H9 (cell line): ENCODE results near the gene RNF157. TPM values are rescaled to one million over a fixed set of nuclear protein-coding genes. Genes with fewer than 3 reads are reported as not detected.
A peak's percentile ranks its signal among the peaks of the same experiment; 100 is the strongest.

ENCODE experiments used
- DNase-seq: peaks from one replicate; pipeline ENCODE4 v3.0.0-alpha.2; 2017
- H2AFZ ChIP-seq: one replicate; pipeline ENCODE4 v1.6.1; 2013; ENCODE audit warnings: mild to moderate bottlenecking, low read length, control low read depth, moderate library complexity
- H2AK5ac ChIP-seq: 2 replicates; pipeline ENCODE4 v1.6.1; 2013; ENCODE audit warnings: low read length, control low read depth, mixed read lengths; ENCODE audit not compliant: insufficient read length
- H2BK120ac ChIP-seq: one replicate; pipeline ENCODE4 v1.6.1; 2013; ENCODE audit warnings: low read depth, mild to moderate bottlenecking, low read length, control low read depth, inconsistent platforms; ENCODE audit not compliant: poor library complexity, severe bottlenecking
- H2BK12ac ChIP-seq: 2 replicates; pipeline ENCODE4 v1.6.1; 2013; ENCODE audit warnings: low read length, control low read depth, mixed read lengths, low read depth; ENCODE audit not compliant: insufficient read length
- H2BK15ac ChIP-seq: 2 replicates; pipeline ENCODE4 v1.6.1; 2013; ENCODE audit warnings: low read depth, low read length, control low read depth
- H2BK20ac ChIP-seq: one replicate; pipeline ENCODE4 v1.6.1; 2013; ENCODE audit warnings: low read depth, mild to moderate bottlenecking, low read length, control low read depth, inconsistent platforms; ENCODE audit not compliant: poor library complexity, severe bottlenecking
- H2BK5ac ChIP-seq: 2 replicates; pipeline ENCODE4 v1.6.1; 2013; ENCODE audit warnings: low read length, control low read depth, mixed read lengths; ENCODE audit not compliant: insufficient read length
- H3K14ac ChIP-seq: 2 replicates; pipeline ENCODE4 v1.6.1; 2013; ENCODE audit warnings: low read length, control low read depth; ENCODE audit not compliant: insufficient read depth
- H3K18ac ChIP-seq: 2 replicates; pipeline ENCODE4 v1.6.1; 2013; ENCODE audit warnings: low read depth, mild to moderate bottlenecking, mixed read lengths, low read length, control low read depth; ENCODE audit not compliant: insufficient read length
- H3K23ac ChIP-seq: 2 replicates; pipeline ENCODE4 v1.6.1; 2013; ENCODE audit warnings: low read length, control low read depth, mixed read lengths, low read depth; ENCODE audit not compliant: insufficient read length
- H3K23me2 ChIP-seq: 2 replicates; pipeline ENCODE4 v1.6.1; 2013; ENCODE audit warnings: low read depth, mild to moderate bottlenecking, mixed read lengths, low read length, control low read depth; ENCODE audit not compliant: insufficient read length, poor library complexity, severe bottlenecking
- H3K27ac ChIP-seq: 2 replicates; pipeline ENCODE4 v1.5.1; 2013; ENCODE audit warnings: low read length, control low read depth, mixed read lengths, low read depth; ENCODE audit not compliant: insufficient read length
- H3K27me3 ChIP-seq: 2 replicates; pipeline ENCODE4 v1.6.1; 2013; ENCODE audit warnings: low read length, control low read depth, inconsistent platforms; ENCODE audit not compliant: insufficient read depth
- H3K4ac ChIP-seq: 2 replicates; pipeline ENCODE4 v1.6.1; 2013; ENCODE audit warnings: low read depth, mild to moderate bottlenecking, control low read depth, inconsistent platforms, low read length, moderate library complexity
- H3K4me1 ChIP-seq: 2 replicates; pipeline ENCODE4 v1.6.1; 2013; ENCODE audit warnings: low read length, control low read depth, inconsistent platforms; ENCODE audit not compliant: insufficient read depth
- H3K4me2 ChIP-seq: 2 replicates; pipeline ENCODE4 v1.6.1; 2013; ENCODE audit warnings: low read length, control low read depth, mixed read lengths; ENCODE audit not compliant: insufficient read length, insufficient read depth
- H3K56ac ChIP-seq: 2 replicates; pipeline ENCODE4 v1.6.1; 2013; ENCODE audit warnings: low read depth, mild to moderate bottlenecking, mixed read lengths, low read length, control low read depth; ENCODE audit not compliant: insufficient read length
- H3K79me1 ChIP-seq: 2 replicates; pipeline ENCODE4 v1.6.1; 2013; ENCODE audit warnings: low read depth, mild to moderate bottlenecking, moderate library complexity, low read length, control low read depth, inconsistent platforms; ENCODE audit not compliant: insufficient read depth, poor library complexity, severe bottlenecking
- H3K79me2 ChIP-seq: 2 replicates; pipeline ENCODE4 v1.6.1; 2013; ENCODE audit warnings: low read length, control low read depth, inconsistent platforms; ENCODE audit not compliant: insufficient read depth
- H3K9ac ChIP-seq: 2 replicates; pipeline ENCODE4 v1.6.1; 2013; ENCODE audit warnings: low read length, control low read depth, mixed read lengths; ENCODE audit not compliant: insufficient read length; ENCODE audit errors: extremely low read depth
- H3K9me3 ChIP-seq: one replicate; pipeline ENCODE4 v1.6.1; 2013; ENCODE audit warnings: low read depth, low read length, inconsistent platforms; ENCODE audit not compliant: control insufficient read depth
- H3T11ph ChIP-seq: one replicate; pipeline ENCODE4 v1.6.1; 2013; ENCODE audit warnings: mild to moderate bottlenecking, low read length, control low read depth, inconsistent platforms
- H4K20me1 ChIP-seq: one replicate; pipeline ENCODE4 v1.6.1; 2013; ENCODE audit not compliant: control insufficient read depth, insufficient read length, insufficient read depth
- H4K5ac ChIP-seq: 2 replicates; pipeline ENCODE4 v1.6.1; 2013; ENCODE audit warnings: low read depth, mild to moderate bottlenecking, mixed read lengths, low read length, control low read depth; ENCODE audit not compliant: insufficient read length
- H4K8ac ChIP-seq: replicated peaks from 2 replicates; pipeline ENCODE4 v1.6.1; 2013; ENCODE audit warnings: low read length, control low read depth, mixed read lengths, low read depth; ENCODE audit not compliant: insufficient read length
- H4K91ac ChIP-seq: 2 replicates; pipeline ENCODE4 v1.6.1; 2013; ENCODE audit warnings: low read depth, mild to moderate bottlenecking, moderate library complexity, mixed read lengths, low read length, control low read depth; ENCODE audit not compliant: insufficient read length
- H3K27ac Mint-ChIP-seq, 3 experiments: 2 replicates in 2 of 3; 3 replicates in 1 of 3; pipeline ENCODE4 v1.8.0; 2020 to 2021; ENCODE audit warnings: mixed read lengths in 3 of 3, mild to moderate bottlenecking in 1 of 3, moderate library complexity in 1 of 3
- H3K27me3 Mint-ChIP-seq: 2 replicates; pipeline ENCODE4 v1.8.0; 2021; ENCODE audit warnings: low read depth, mild to moderate bottlenecking, moderate library complexity, mixed read lengths
- H3K36me3 Mint-ChIP-seq, 3 experiments: 2 replicates in 2 of 3; 3 replicates in 1 of 3; pipeline ENCODE4 v1.8.0; 2020 to 2021; ENCODE audit warnings: low read depth in 3 of 3, mixed read lengths in 3 of 3; ENCODE audit not compliant: insufficient read depth in 1 of 3
- H3K4me1 Mint-ChIP-seq, 2 experiments: 2 replicates each; pipeline ENCODE4 v1.8.0; 2020; ENCODE audit warnings: mixed read lengths in 2 of 2
- H3K4me3 Mint-ChIP-seq, 2 experiments: 2 replicates in 1 of 2; 3 replicates in 1 of 2; pipeline ENCODE4 v1.8.0; 2020 to 2021; ENCODE audit warnings: mild to moderate bottlenecking in 2 of 2, mixed read lengths in 2 of 2, moderate library complexity in 1 of 2
- H3K9me3 Mint-ChIP-seq, 2 experiments: 2 replicates in 1 of 2; 3 replicates in 1 of 2; pipeline ENCODE4 v1.8.0; 2020; ENCODE audit warnings: mild to moderate bottlenecking in 2 of 2, mixed read lengths in 2 of 2, moderate library complexity in 1 of 2
- WGBS: extraction: QIAGEN DNeasy Blood & Tissue Kit; methylation state at CpG from one replicate; pipeline ENCODE4 v1.1.7; 2013; ENCODE audit warnings: missing lambda C conversion rate, low lambda C conversion rate, mixed read lengths; ENCODE audit not compliant: insufficient read length; ENCODE audit errors: extremely low coverage; 5-methylcytosine and 5-hydroxymethylcytosine counted together
- total RNA-seq: library from RNA; stranded (reverse); gene quantifications from 2 replicates; pipeline ENCODE4 v1.2.1, GENCODE V29; 2021
- TF ChIP-seq, protein P1 (sequence below): fragments of 200-600 bp; sonication (generic); conservative IDR thresholded peaks from 3 replicates; pipeline ENCODE4 v1.8.0; 2021; ENCODE audit warnings: antibody characterized with exemption, mild to moderate bottlenecking

The RNF157 gene
- total RNA-seq, 1 experiment from 2014 or later: 9.9 TPM

DNA sequence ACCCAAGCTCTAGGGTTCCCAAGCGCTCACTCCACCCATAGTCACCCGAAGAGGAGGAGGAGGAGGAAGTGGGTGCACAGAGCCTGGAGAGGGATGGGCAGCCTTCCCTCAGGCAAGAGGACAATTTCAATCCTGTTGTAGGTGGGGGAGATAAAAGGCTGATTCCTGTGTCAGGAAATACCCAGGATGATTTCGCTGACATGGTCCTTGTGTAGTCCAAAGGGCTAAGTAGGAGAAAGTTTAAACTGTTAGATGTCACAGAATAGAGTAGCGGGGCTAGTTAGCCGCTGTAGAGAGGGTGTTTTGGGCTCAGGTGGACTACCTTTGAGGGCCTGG lies 135.4 kb downstream of the RNF157 start:
- no CpG with 5 or more reads among the region's 5 CpGs for WGBS
- peak overlapping the region in 1 of 3 experiments; percentile 73; a peak in 2 of 7 replicates for H3K27ac Mint-ChIP-seq
- H2AFZ ChIP-seq: no peak overlapping the region

More for the DNA sequence above, 135.4 kb downstream of the RNF157 start:
- Histone ChIP-seq H2BK20ac (no peak overlapping the region), H3K79me2 (no peaks in the 10 kb centered on the region), H2BK12ac (no peak overlapping the region), H4K8ac (no peak overlapping the region), H3K18ac (no peak overlapping the region), H3K4ac (no peak overlapping the region), H3K9ac (no peak overlapping the region), H3K23ac (no peak overlapping the region), H3K27me3 (no peaks in the 10 kb centered on the region), H3K79me1 (no peaks in the 10 kb centered on the region), H4K91ac (no peak overlapping the region), H2BK15ac (no peak overlapping the region), H4K20me1 (peaks cover 4% of the 10 kb centered on the region), H3K56ac (no peak overlapping the region), H3T11ph (no peak overlapping the region), H3K23me2 (peaks cover 11% of the 10 kb centered on the region), H2BK120ac (no peak overlapping the region), H3K9me3 (no peaks in the 10 kb centered on the region), H3K4me1 (peaks cover 6% of the 10 kb centered on the region), H3K14ac (no peak overlapping the region), H3K27ac (no peak overlapping the region), H4K5ac (no peak overlapping the region), H2AK5ac (no peak overlapping the region), H2BK5ac (no peak overlapping the region), H3K4me2 (no peak overlapping the region)
- peak overlapping the region in 1 of 2 experiments; percentile 59; a peak in 3 of 5 replicates for H3K4me3 Mint-ChIP-seq
- peaks cover 18 to 29% of the 10 kb centered on the region in 2 experiments for H3K4me1 Mint-ChIP-seq
- peak; percentile 28 for DNase-seq
- H3K9me3 Mint-ChIP-seq: peaks cover 0 to 3% of the 10 kb centered on the region in 2 experiments; a peak in 1 of 5 replicates
- peaks cover 14 to 24% (median 17%) of the 10 kb centered on the region in 3 experiments for H3K36me3 Mint-ChIP-seq
- TF ChIP-seq, protein P1, sequence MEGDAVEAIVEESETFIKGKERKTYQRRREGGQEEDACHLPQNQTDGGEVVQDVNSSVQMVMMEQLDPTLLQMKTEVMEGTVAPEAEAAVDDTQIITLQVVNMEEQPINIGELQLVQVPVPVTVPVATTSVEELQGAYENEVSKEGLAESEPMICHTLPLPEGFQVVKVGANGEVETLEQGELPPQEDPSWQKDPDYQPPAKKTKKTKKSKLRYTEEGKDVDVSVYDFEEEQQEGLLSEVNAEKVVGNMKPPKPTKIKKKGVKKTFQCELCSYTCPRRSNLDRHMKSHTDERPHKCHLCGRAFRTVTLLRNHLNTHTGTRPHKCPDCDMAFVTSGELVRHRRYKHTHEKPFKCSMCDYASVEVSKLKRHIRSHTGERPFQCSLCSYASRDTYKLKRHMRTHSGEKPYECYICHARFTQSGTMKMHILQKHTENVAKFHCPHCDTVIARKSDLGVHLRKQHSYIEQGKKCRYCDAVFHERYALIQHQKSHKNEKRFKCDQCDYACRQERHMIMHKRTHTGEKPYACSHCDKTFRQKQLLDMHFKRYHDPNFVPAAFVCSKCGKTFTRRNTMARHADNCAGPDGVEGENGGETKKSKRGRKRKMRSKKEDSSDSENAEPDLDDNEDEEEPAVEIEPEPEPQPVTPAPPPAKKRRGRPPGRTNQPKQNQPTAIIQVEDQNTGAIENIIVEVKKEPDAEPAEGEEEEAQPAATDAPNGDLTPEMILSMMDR: no peak
- no peaks in the 10 kb centered on the region; the same call in none of the 2 replicates for H3K27me3 Mint-ChIP-seq
